CD1c-positive myeloid dendritic cell (primary cell): ENCODE results near the gene SHBG.
A peak's percentile ranks its signal among the peaks of the same experiment; 100 is the strongest.
"Not testable (repeated sequence)": the region's sequence is repeated elsewhere in the genome, so short reads cannot be mapped to it uniquely, and the experiment has no call there.

ENCODE experiments used
- DNase-seq: peaks from one replicate; pipeline ENCODE4 v3.0.0-alpha.2; 2016; ENCODE audit errors: extremely low spot score

SHBG gene

GRCh38 chr17:7611635-7612293, 18.2 kb upstream of the SHBG start:
- DNase-seq, result no peak

GRCh38 chr17:7612294-7612640, 17.7 kb upstream of the SHBG start:
- no peak for DNase-seq

- DNase-seq, result no peak
Measured at GRCh38 chr17:7613769-7614424, 16.0 kb upstream of the SHBG start.

GRCh38 chr17:7614425-7615264, 15.3 kb upstream of the SHBG start, which contains the start of gene FXR2:
TSS of gene FXR2 (minus strand) at chr17:7614897. CDS start at chr17:7614532, 365 bp downstream.
- DNase-seq, result peak; percentile 99

- no peak for DNase-seq
Measured at GRCh38 chr17:7615265-7615747, 14.6 kb upstream of the SHBG start.

- no peak for DNase-seq
Measured at GRCh38 chr17:7618608-7619007, 11.3 kb upstream of the SHBG start.

GRCh38 chr17:7620835-7621234, 9.1 kb upstream of the SHBG start:
- DNase-seq, result no peak

- DNase-seq, result no peak
Measured at GRCh38 chr17:7623661-7624060, 6.3 kb upstream of the SHBG start.

GRCh38 chr17:7625749-7626148, 4.2 kb upstream of the SHBG start:
- DNase-seq, result not testable (repeated sequence)

- peak; percentile 78 for DNase-seq
Measured at GRCh38 chr17:7626307-7626706, 3.6 kb upstream of the SHBG start.

- no peak for DNase-seq
Measured at GRCh38 chr17:7626956-7627249, 3.0 kb upstream of the SHBG start.

- DNase-seq, result peak; percentile 92
Measured at GRCh38 chr17:7627250-7628121, 2.4 kb upstream of the SHBG start, which contains the start of gene SAT2. TSS of gene SAT2 (minus strand) at chr17:7627821. CDS start at chr17:7627635, 186 bp downstream.

- DNase-seq, result no peak
Measured at GRCh38 chr17:7631398-7632380, 1.8 kb downstream of the SHBG start.

GRCh38 chr17:7632492-7632894, 2.6 kb downstream of the SHBG start:
- peak; percentile 60 for DNase-seq

GRCh38 chr17:7633093-7633492, 3.2 kb downstream of the SHBG start:
- no peak for DNase-seq

GRCh38 chr17:7634384-7634783, 4.4 kb downstream of the SHBG start:
- peak; percentile 24 for DNase-seq

- DNase-seq, result no peak
Measured at GRCh38 chr17:7636163-7636562, 6.2 kb downstream of the SHBG start.

GRCh38 chr17:7640783-7641182, 10.8 kb downstream of the SHBG start:
- no peak for DNase-seq

GRCh38 chr17:7641635-7642034, 11.7 kb downstream of the SHBG start:
- not testable (repeated sequence) for DNase-seq

- peak; percentile 79 for DNase-seq
Measured at GRCh38 chr17:7644775-7645174, 14.8 kb downstream of the SHBG start.
